ENCODE data around the gene PIAS1. TPM values are rescaled to one million over a fixed set of nuclear protein-coding genes. Genes with fewer than 3 reads are reported as not detected.

The PIAS1 gene
- total and polyA plus RNA-seq, 9 of the 15 experiments (the other 6 are each of a cell fraction or from before 2014, with no cell fraction given), result 18.0 to 59.1 (median 28.5) TPM

DNA sequence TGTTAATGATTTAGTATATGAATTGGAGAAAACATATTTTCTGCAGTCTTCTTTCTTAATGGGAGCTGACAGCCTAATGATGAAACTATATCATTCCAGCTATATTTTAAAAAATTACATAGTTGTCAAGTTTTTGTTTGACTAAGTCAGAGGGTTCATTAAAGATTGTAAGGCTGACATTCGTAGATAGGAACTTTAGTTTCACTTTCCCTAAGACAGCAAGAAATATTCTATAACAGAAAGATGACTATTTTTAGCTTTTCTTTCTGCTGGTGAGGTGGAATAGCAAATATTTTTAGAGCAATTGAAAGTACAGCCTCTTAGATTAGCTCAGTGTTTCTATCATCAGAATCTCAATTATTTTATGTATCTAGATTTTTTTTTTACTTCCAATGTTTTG is 60.2 kb downstream of the PIAS1 start (continued):
- no peak for TF ChIP-seq ZNF212 (CRISPR knock-in tag; IDR thresholded peaks at IDR 0.05)
- no peak for TF ChIP-seq TARDBP (IDR thresholded peaks at IDR 0.05)
- TF ChIP-seq ZNF655 (CRISPR knock-in tag; IDR thresholded peaks at IDR 0.05), result no peak
- no peak for TF ChIP-seq ZNF165 (CRISPR knock-in tag; IDR thresholded peaks at IDR 0.05; ENCODE audit: borderline replicate concordance)
- TF ChIP-seq RNF2 (IDR thresholded peaks at IDR 0.05), result no peak
- TF ChIP-seq ASH1L (IDR thresholded peaks at IDR 0.05; ENCODE audit: borderline replicate concordance, low read depth, partially characterized antibody), result no peak
- no peak for TF ChIP-seq ARID2 (IDR thresholded peaks at IDR 0.05)
- TF ChIP-seq ZNF444 (CRISPR knock-in tag; IDR thresholded peaks at IDR 0.05), result no peak
- no peak for TF ChIP-seq CHD7 (IDR thresholded peaks at IDR 0.05; ENCODE audit: low read depth, low read length)
- TF ChIP-seq, protein P1, sequence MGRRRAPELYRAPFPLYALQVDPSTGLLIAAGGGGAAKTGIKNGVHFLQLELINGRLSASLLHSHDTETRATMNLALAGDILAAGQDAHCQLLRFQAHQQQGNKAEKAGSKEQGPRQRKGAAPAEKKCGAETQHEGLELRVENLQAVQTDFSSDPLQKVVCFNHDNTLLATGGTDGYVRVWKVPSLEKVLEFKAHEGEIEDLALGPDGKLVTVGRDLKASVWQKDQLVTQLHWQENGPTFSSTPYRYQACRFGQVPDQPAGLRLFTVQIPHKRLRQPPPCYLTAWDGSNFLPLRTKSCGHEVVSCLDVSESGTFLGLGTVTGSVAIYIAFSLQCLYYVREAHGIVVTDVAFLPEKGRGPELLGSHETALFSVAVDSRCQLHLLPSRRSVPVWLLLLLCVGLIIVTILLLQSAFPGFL (CRISPR knock-in tag; IDR thresholded peaks at IDR 0.05), result no peak
- TF ChIP-seq KLF1 (tag; IDR thresholded peaks at IDR 0.05), result no peak
- TF ChIP-seq MYC (IDR thresholded peaks at IDR 0.05; ENCODE audit: low read depth, low read length), result no peak
- no peak for TF ChIP-seq MYC (CRISPR knock-in tag; IDR thresholded peaks at IDR 0.05; ENCODE audit: borderline replicate concordance, low read depth)
- TF ChIP-seq, protein P2, sequence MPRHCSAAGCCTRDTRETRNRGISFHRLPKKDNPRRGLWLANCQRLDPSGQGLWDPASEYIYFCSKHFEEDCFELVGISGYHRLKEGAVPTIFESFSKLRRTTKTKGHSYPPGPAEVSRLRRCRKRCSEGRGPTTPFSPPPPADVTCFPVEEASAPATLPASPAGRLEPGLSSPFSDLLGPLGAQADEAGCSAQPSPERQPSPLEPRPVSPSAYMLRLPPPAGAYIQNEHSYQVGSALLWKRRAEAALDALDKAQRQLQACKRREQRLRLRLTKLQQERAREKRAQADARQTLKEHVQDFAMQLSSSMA (CRISPR knock-in tag; IDR thresholded peaks at IDR 0.05), result no peak
- no peak for TF ChIP-seq DNMT1 (IDR thresholded peaks at IDR 0.05)
- TF ChIP-seq SMARCE1 (IDR thresholded peaks at IDR 0.05), result no peak

Measured in K562 (cell line).